ENCODE results near the gene SEC61A1. TPM values are rescaled to one million over a fixed set of nuclear protein-coding genes. Genes with fewer than 3 reads are reported as not detected.

SEC61A1 gene
- total RNA-seq, 2 experiments from 2014 or later: 107 to 116 TPM

DNA sequence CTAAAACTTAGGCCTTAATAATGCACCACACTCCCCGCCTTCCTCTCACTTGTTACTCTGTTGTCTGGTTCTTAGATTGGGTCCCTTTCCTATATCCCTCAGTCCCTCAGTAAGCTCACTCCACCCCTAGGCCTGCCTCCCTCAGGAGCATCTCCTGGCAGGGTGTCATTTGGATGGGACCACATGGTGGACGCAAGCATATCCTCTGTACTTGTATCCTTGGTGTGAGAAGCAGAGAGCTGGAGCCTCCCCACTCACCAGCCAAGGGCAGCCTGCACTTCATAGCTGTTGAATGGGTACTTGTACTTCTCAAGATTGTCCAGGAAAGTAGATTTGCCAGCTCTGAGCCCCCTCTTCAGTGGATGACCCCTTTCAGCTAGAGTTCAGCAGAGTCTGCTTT, 11.6 kb downstream of the SEC61A1 start:
- no peak overlapping the region for H3K27ac Mint-ChIP-seq
- no peaks in the 10 kb centered on the region for H3K4me1 Mint-ChIP-seq (ENCODE audit: low read depth)
- ChIA-PET POLR2A (interaction anchor here (0.6 to 4.6 kb wide), 4 partner anchors 10 to 1451 kb away, joined by 3 to 18 read pairs (median 3); partner anchors contain the start of gene SEC61A1), CTCF (interaction anchor here (1.6 kb wide), 1 partner anchor 12 kb away, joined by 5 read pairs; no protein-coding TSS in a partner anchor)
- H3K4me3 Mint-ChIP-seq: no peak overlapping the region
- no peaks in the 10 kb centered on the region for H3K9me3 Mint-ChIP-seq
- intact Hi-C loops (cut with micrococcal nuclease): no loop called here
- ATAC-seq (no peak), DNase-seq (no peak)
- H3K36me3 Mint-ChIP-seq (ENCODE audit: low read depth): peaks cover 73% of the 10 kb centered on the region
- no peaks in the 10 kb centered on the region for H3K27me3 Mint-ChIP-seq
- TF ChIP-seq, protein P1, sequence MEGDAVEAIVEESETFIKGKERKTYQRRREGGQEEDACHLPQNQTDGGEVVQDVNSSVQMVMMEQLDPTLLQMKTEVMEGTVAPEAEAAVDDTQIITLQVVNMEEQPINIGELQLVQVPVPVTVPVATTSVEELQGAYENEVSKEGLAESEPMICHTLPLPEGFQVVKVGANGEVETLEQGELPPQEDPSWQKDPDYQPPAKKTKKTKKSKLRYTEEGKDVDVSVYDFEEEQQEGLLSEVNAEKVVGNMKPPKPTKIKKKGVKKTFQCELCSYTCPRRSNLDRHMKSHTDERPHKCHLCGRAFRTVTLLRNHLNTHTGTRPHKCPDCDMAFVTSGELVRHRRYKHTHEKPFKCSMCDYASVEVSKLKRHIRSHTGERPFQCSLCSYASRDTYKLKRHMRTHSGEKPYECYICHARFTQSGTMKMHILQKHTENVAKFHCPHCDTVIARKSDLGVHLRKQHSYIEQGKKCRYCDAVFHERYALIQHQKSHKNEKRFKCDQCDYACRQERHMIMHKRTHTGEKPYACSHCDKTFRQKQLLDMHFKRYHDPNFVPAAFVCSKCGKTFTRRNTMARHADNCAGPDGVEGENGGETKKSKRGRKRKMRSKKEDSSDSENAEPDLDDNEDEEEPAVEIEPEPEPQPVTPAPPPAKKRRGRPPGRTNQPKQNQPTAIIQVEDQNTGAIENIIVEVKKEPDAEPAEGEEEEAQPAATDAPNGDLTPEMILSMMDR (IDR thresholded peaks at IDR 0.05): no peak

DNA sequence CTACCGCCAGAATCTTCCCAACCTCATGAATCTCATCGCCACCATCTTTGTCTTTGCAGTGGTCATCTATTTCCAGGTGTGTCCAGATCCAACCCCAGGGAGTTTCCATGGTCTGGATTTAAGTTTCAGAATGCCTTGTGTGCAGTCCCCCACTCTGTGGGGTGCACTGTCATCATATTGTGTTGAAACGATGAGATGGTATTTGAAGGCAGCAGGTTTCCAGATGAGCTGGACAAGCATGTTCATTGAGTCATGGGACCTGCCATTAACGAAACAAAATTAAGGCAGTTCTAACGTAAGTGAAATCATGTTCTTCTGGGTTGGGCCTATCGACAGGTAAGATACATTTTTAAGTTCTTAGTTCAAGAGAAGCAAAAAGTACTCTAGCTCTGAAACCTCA, 12.7 kb downstream of the SEC61A1 start:
- Mint-ChIP-seq H3K27ac (no peak overlapping the region), H3K27me3 (no peaks in the 10 kb centered on the region), H3K36me3 (ENCODE audit: low read depth) (peaks cover 70% of the 10 kb centered on the region), H3K4me1 (ENCODE audit: low read depth) (no peaks in the 10 kb centered on the region), H3K4me3 (no peak overlapping the region), H3K9me3 (no peaks in the 10 kb centered on the region)
- ATAC-seq (no peak), DNase-seq (no peak)
- TF ChIP-seq, protein P1 (IDR thresholded peaks at IDR 0.05): no peak
- ChIA-PET POLR2A (interaction anchor here (4.0 kb wide), 1 partner anchor 11 kb away, joined by 37 read pairs; the partner anchor contains the start of gene SEC61A1), CTCF (interaction anchor here (0.7 to 4.3 kb wide), 4 partner anchors 8 to 68 kb away, joined by 3 to 30 read pairs (median 5); no protein-coding TSS in a partner anchor)
- intact Hi-C loops (cut with micrococcal nuclease): no loop called here

DNA sequence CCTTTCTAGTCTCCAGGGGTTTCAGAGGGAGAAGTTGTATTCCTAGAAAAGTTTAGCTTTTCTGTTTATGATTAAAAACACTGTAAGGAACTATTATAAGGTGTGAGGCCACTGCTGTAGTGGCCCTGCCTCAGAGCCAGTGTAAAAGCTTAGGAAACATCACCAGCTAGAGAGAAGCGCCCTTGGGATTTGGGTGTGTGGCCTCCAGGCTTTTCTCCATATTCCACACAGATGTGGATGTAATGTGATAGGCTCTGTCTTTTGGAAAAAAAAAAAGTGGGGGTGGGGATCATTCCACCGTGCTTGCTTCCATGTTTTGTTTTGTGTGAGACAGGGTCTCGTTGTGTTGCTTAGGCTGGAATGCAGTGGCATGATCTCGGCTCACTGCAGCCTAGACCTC, 13.9 kb downstream of the SEC61A1 start:
- ChIA-PET POLR2A (interaction anchor here (0.8 to 4.0 kb wide), 3 partner anchors 12 to 58 kb away, joined by 3 to 37 read pairs (median 3); partner anchors contain the start of genes RUVBL1 and SEC61A1), CTCF (interaction anchor here (0.8 to 4.3 kb wide), 4 partner anchors 10 to 67 kb away, joined by 3 to 30 read pairs (median 4); no protein-coding TSS in a partner anchor)
- no peak for ATAC-seq
- DNase-seq: no peak
- Mint-ChIP-seq H3K27ac (no peak overlapping the region), H3K4me3 (no peak overlapping the region), H3K9me3 (no peaks in the 10 kb centered on the region), H3K36me3 (ENCODE audit: low read depth) (peaks cover 67% of the 10 kb centered on the region), H3K4me1 (ENCODE audit: low read depth) (peaks cover 3% of the 10 kb centered on the region), H3K27me3 (no peaks in the 10 kb centered on the region)
- TF ChIP-seq, protein P1 (IDR thresholded peaks at IDR 0.05): no peak
- intact Hi-C loops (cut with micrococcal nuclease): no loop called here

DNA sequence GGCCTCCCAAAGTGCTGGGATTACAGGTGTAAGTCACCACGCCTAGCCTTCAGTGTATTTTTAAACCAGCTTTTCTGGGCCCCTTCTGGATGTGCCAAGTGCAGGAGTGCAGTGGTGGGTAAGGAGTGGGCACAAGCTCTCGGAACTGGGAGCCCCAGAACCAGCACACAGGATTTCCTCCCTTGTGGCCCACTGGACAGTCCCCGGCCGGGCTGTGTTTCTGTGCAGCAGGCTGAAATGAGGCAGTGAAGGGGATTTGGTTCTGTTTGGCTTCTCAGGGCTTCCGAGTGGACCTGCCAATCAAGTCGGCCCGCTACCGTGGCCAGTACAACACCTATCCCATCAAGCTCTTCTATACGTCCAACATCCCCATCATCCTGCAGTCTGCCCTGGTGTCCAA, 14.4 kb downstream of the SEC61A1 start:
- intact Hi-C loops (cut with micrococcal nuclease): no loop called here
- peaks cover 61% of the 10 kb centered on the region for H3K36me3 Mint-ChIP-seq (ENCODE audit: low read depth)
- no peak overlapping the region for H3K27ac Mint-ChIP-seq
- no peak for ATAC-seq
- H3K4me1 Mint-ChIP-seq (ENCODE audit: low read depth): peaks cover 3% of the 10 kb centered on the region
- TF ChIP-seq, protein P1 (IDR thresholded peaks at IDR 0.05): no peak
- POLR2A ChIA-PET: interaction anchor here (0.8 to 4.0 kb wide), 3 partner anchors 13 to 57 kb away, joined by 3 to 37 read pairs (median 3); partner anchors contain the start of genes RUVBL1 and SEC61A1
- H3K9me3 Mint-ChIP-seq: no peaks in the 10 kb centered on the region
- no peak overlapping the region for H3K4me3 Mint-ChIP-seq
- H3K27me3 Mint-ChIP-seq: no peaks in the 10 kb centered on the region
- no peak for DNase-seq
- CTCF ChIA-PET: interaction anchor here (1.0 to 4.3 kb wide), 4 partner anchors 10 to 67 kb away, joined by 3 to 30 read pairs (median 4); no protein-coding TSS in a partner anchor

GRCh38 chr3:128067489-128067888, 15.3 kb downstream of the SEC61A1 start:
- Mint-ChIP-seq H3K4me1 (ENCODE audit: low read depth) (peaks cover 3% of the 10 kb centered on the region), H3K9me3 (no peaks in the 10 kb centered on the region), H3K27me3 (no peaks in the 10 kb centered on the region), H3K27ac (no peak overlapping the region), H3K36me3 (ENCODE audit: low read depth) (peaks cover 53% of the 10 kb centered on the region), H3K4me3 (no peak overlapping the region)
- POLR2A ChIA-PET: interaction anchor here (4.0 kb wide), 1 partner anchor 14 kb away, joined by 37 read pairs; the partner anchor contains the start of gene SEC61A1
- CTCF ChIA-PET: interaction anchor here (1.1 to 4.3 kb wide), 6 partner anchors 11 to 253 kb away, joined by 3 to 30 read pairs (median 4); no protein-coding TSS in a partner anchor
- ATAC-seq (no peak), DNase-seq (no peak)
- TF ChIP-seq, protein P1 (IDR thresholded peaks at IDR 0.05): no peak
- intact Hi-C loops (cut with micrococcal nuclease): no loop called here
